NB4 (cell line): ENCODE measurements around the gene SSC5D.

Experiments
- TF ChIP-seq, protein P1 (sequence below): IDR thresholded peaks from one replicate; pipeline ENCODE4 v1.5.1; 2012; ENCODE audit warnings: low read depth, low read length
- TF ChIP-seq, protein P2 (sequence below): IDR thresholded peaks from 2 replicates; pipeline ENCODE4 v1.6.1; 2011; ENCODE audit warnings: low read depth, low read length

DNA sequence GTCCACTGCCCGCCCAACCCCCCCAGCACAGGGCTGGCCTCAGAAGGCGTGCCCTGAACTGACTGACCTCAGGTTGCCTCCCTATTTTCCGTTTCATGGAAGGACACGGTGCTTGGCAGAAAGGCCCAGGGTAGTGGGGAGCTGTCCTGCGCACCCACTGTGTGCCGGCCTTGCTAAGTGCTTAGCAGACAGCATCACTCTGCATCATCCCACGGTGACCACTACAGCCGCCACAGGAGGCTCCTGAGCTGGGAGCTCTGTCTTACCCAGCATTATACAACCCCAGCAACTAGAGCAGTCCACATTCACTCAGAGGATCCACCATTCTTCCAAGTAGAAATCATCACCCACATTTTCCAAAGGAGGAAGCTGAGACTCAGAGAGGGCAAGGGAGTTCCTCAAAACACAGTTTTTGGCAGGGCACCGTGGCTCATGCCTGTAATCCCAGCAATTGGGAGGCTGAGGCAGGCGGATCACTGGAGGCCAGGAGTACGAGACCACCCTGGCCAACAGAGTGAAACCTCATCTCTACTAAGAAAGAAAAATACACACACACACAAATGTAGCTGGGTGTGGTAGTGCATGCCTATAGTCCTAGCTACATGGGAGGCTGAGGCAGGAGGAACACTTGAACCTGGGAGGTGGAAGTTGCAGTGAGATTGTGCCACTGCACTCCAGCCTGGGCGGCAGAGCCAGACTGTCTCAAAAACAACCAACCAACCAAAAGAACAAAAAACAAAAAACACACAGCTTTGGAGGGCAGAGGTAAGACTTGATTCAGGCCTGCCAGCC lies 47.1 kb downstream of the SSC5D start:
- TF ChIP-seq, protein P1, sequence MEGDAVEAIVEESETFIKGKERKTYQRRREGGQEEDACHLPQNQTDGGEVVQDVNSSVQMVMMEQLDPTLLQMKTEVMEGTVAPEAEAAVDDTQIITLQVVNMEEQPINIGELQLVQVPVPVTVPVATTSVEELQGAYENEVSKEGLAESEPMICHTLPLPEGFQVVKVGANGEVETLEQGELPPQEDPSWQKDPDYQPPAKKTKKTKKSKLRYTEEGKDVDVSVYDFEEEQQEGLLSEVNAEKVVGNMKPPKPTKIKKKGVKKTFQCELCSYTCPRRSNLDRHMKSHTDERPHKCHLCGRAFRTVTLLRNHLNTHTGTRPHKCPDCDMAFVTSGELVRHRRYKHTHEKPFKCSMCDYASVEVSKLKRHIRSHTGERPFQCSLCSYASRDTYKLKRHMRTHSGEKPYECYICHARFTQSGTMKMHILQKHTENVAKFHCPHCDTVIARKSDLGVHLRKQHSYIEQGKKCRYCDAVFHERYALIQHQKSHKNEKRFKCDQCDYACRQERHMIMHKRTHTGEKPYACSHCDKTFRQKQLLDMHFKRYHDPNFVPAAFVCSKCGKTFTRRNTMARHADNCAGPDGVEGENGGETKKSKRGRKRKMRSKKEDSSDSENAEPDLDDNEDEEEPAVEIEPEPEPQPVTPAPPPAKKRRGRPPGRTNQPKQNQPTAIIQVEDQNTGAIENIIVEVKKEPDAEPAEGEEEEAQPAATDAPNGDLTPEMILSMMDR: no peak
- TF ChIP-seq, protein P2, sequence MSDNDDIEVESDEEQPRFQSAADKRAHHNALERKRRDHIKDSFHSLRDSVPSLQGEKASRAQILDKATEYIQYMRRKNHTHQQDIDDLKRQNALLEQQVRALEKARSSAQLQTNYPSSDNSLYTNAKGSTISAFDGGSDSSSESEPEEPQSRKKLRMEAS: no peak
